Measurements from ENCODE around the gene NSUN2.

NSUN2 gene

DNA sequence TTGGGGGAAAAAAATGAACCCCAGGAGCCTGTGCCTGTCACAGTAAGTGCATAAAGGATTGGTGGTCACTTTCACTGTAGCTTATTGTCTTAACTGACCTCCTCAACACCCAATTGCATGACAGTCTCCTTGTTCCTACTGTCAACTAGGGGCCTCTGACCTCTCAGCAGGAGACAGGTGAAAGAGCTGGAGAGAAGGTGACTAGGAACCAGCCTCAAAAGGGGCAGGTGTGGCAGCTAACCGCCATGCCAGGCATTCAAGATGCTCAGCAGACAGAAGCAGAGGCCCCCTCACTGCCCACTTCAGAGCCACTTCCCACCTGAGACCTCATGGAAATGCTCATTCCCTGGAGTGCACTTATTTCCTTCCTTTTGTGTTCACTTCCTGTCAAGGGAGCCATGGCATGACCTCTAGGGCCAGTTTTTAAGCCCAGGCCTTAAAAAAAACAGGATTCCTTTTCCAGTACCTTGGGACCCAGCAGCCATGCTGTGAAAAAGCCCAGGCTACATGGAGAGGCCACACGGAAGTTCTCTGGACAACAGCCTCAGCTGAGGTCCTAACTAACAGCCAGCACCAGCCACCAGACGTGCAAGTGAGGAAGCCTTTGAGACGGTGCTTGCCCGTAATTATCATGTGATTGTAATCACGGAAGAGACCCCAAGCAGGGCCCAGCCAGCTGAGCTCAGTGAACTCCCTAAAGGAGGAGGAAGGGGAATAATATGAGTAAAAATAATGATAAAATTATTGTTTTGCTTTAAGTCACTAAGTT, 74.9 kb downstream of the NSUN2 start:
- no peak for DNase-seq (ENCODE audit: low spot score)

DNA sequence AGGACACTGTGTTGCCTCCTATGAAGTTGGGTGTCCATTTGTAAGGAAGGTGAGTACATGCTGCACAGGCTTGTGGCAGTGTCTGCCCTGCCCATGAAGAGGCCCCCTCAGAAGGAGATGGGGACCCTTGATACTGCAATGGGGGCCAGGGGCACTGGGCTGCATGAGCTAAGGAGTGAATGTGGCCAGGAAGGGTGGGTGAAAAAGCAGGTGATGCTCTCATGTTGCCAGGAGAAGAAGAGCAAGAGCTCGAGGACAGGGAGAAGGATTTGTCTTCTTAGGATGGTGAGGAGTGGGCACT, 76.1 kb downstream of the NSUN2 start:
- no peak for DNase-seq (ENCODE audit: low spot score)

GRCh38 chr5:6556089-6556801, 76.6 kb downstream of the NSUN2 start:
- DNase-seq (ENCODE audit: low spot score): peak; percentile 20

GRCh38 chr5:6554812-6555211, 78.0 kb downstream of the NSUN2 start:
- no peak for DNase-seq (ENCODE audit: low spot score)

GRCh38 chr5:6553972-6554371, 78.9 kb downstream of the NSUN2 start:
- DNase-seq (ENCODE audit: low spot score): no peak

DNA sequence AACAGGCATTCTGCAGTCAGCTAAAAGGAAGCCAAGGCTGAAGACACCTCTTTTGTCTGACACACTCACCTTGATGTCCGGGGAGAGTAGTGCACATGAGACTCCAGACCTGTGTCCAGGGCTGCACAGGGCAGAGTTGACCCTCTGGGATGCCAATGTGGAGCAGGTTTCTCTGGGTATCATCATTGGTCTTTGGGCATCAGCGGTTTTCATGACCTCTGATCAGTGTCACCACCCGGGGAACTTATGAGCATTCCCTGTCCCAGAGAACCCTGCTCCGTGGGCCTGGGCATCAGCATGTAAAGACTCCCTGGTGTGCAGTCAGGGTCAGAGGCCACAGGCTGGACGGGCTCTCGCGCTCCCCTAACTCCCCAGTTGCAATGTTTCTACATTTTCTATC, 80.2 kb downstream of the NSUN2 start:
- no peak for DNase-seq (ENCODE audit: low spot score)

- no peak for DNase-seq (ENCODE audit: low spot score)
These were observed 80.9 kb downstream of the NSUN2 start for GRCh38 chr5:6551955-6552313.

DNA sequence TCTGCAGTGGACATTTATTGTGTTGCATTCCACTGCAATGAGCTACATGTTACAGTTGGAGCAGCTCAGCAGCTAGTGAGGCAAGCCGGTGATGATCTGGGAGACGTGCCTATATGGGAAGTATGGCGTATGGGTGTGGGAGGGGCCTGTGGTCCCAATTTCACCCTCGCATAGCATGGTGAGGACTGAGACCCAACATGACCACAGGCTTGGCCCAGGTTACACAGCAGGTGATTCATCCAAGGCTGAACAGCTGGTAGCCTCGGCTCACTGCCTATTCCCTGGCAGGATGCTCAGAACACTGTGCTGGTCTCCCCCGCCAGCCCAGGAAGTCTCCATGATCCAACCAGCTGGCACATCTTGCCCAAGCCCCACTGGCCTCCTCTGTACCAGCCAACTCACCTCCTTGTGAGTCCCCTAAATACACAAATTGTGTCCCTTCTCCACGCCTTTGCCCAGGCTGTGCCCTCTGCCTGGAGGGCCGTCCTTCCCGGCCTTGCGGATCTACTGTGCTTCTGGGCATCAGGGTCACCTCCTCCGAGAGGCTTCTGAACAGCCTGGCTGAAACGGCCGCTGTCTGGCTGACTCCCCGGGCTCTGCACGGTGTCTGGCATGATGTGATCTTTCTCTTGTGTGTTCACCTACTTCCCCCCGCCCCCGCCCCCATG, 81.4 kb downstream of the NSUN2 start:
- no peak for DNase-seq (ENCODE audit: low spot score)

DNA sequence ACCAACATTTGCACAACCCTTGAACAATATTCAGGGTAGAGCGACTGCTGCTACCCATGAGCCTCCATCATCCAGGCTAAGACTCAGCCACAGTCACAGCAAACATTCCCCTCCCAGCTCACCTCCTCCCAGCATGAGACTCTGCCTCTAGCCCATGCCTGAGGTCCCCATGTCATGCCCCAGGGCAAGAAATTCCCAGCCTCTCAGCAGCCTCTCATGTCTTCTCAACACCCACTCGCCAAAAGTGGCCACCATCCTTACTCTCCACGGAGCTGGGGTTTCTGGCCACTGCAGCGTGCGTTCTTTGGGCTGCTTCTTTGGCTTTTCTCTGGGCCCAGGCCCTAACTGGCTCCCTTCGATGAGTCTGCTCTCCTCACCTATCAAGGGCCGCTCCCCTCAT, 82.2 kb downstream of the NSUN2 start:
- DNase-seq (ENCODE audit: low spot score): no peak
